ENCODE results near the gene MRO. TPM values are rescaled to one million over a fixed set of nuclear protein-coding genes. Genes with fewer than 3 reads are reported as not detected.

MRO gene
- total and polyA plus RNA-seq, 8 donors, result 0.13 to 2.0 (median 1.3) TPM; not detected in 3

- H3K4me1 ChIP-seq, result peaks cover 0 to 7% (median 3%) of the 10 kb centered on the region in 4 donors
- 22 to 34% (median 27%) methylated on average over 15 of the region's 15 CpGs for WGBS, 5 donors
- intact Hi-C loops (cut with DNase I; ENCODE audit: low total_unique reads), result no loop called here
- H3K27ac ChIP-seq, result no peak overlapping the region
- H3K27me3 ChIP-seq, result no peaks in the 10 kb centered on the region
- no peaks in the 10 kb centered on the region for H3K9me3 ChIP-seq
- DNase-seq, result peak in 1 of 2 donors; percentile 77
- no peaks in the 10 kb centered on the region for H3K36me3 ChIP-seq
- H3K4me3 ChIP-seq, result no peak overlapping the region
- TF ChIP-seq, protein P1, sequence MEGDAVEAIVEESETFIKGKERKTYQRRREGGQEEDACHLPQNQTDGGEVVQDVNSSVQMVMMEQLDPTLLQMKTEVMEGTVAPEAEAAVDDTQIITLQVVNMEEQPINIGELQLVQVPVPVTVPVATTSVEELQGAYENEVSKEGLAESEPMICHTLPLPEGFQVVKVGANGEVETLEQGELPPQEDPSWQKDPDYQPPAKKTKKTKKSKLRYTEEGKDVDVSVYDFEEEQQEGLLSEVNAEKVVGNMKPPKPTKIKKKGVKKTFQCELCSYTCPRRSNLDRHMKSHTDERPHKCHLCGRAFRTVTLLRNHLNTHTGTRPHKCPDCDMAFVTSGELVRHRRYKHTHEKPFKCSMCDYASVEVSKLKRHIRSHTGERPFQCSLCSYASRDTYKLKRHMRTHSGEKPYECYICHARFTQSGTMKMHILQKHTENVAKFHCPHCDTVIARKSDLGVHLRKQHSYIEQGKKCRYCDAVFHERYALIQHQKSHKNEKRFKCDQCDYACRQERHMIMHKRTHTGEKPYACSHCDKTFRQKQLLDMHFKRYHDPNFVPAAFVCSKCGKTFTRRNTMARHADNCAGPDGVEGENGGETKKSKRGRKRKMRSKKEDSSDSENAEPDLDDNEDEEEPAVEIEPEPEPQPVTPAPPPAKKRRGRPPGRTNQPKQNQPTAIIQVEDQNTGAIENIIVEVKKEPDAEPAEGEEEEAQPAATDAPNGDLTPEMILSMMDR (IDR thresholded peaks at IDR 0.05), result no peak
- TF ChIP-seq POLR2A (IDR thresholded peaks at IDR 0.05) (no peak), EP300 (IDR thresholded peaks at IDR 0.05) (no peak), POLR2AphosphoS5 (IDR thresholded peaks at IDR 0.05) (no peak)
Observed at GRCh38 chr18:50806208-50806616, 13.6 kb downstream of the MRO start.

- DNase-seq, result no peak
- H3K9me3 ChIP-seq, result no peaks in the 10 kb centered on the region
- TF ChIP-seq POLR2A (IDR thresholded peaks at IDR 0.05) (no peak), EP300 (IDR thresholded peaks at IDR 0.05) (no peak), POLR2AphosphoS5 (IDR thresholded peaks at IDR 0.05) (no peak)
- TF ChIP-seq, protein P1 (IDR thresholded peaks at IDR 0.05), result no peak
- H3K27me3 ChIP-seq, result no peaks in the 10 kb centered on the region
- no peak overlapping the region for H3K27ac ChIP-seq
- WGBS, 5 donors, result 79 to 95% (median 87%) methylated on average over 5 of the region's 5 CpGs
- H3K4me3 ChIP-seq, result no peak overlapping the region
- intact Hi-C loops (cut with DNase I; ENCODE audit: low total_unique reads), result no loop called here
- H3K4me1 ChIP-seq, result peaks cover 0 to 7% (median 3%) of the 10 kb centered on the region in 4 donors
- no peaks in the 10 kb centered on the region for H3K36me3 ChIP-seq
Observed at GRCh38 chr18:50805732-50806131, 14.1 kb downstream of the MRO start.

- intact Hi-C loops (cut with DNase I; ENCODE audit: low total_unique reads), result no loop called here
- no peak for DNase-seq
- TF ChIP-seq, protein P1 (IDR thresholded peaks at IDR 0.05), result no peak
- TF ChIP-seq POLR2A (IDR thresholded peaks at IDR 0.05), result no peak
- no peak for TF ChIP-seq EP300 (IDR thresholded peaks at IDR 0.05)
- no peak for TF ChIP-seq POLR2AphosphoS5 (IDR thresholded peaks at IDR 0.05)
- Histone ChIP-seq H3K36me3 (no peaks in the 10 kb centered on the region), H3K27me3 (no peaks in the 10 kb centered on the region), H3K27ac (no peak overlapping the region), H3K9me3 (no peaks in the 10 kb centered on the region), H3K4me3 (no peak overlapping the region), H3K4me1 (peaks cover 0 to 7% (median 3%) of the 10 kb centered on the region in 4 donors)
- WGBS, 5 donors, result 50 to 68% (median 64%) methylated on average over 11 of the region's 11 CpGs
Observed at GRCh38 chr18:50803592-50803991, 16.2 kb downstream of the MRO start.

DNA sequence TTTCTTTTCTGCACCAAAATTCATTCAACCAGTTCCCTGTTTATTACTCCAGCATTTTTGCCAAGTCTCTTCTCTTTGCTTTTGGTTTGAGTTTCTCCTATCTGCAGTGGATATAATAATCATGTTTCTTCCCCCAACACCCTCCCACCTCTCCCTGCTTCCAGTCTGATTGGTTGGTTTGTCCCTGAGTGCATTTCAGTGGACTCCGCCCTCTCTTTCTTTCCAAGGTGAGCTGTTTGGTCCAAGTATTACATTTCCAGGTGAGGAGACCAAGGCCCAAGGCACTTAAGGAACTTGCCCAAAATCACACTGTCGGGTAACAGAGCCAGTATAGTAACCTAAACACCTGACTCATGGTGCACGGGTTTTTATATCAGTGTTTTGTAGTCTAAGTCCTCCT, 17.7 kb downstream of the MRO start:
- DNase-seq, result no peak
- WGBS, 5 donors, result 45 to 84% (median 59%) methylated on average over 3 of the region's 3 CpGs
- intact Hi-C loops (cut with DNase I; ENCODE audit: low total_unique reads), result no loop called here
- H3K4me1 ChIP-seq, result peaks cover 0 to 11% (median 4%) of the 10 kb centered on the region in 4 donors
- H3K27me3 ChIP-seq, result no peaks in the 10 kb centered on the region
- TF ChIP-seq POLR2AphosphoS5 (IDR thresholded peaks at IDR 0.05), result no peak
- TF ChIP-seq, protein P1 (IDR thresholded peaks at IDR 0.05), result no peak
- TF ChIP-seq POLR2A (IDR thresholded peaks at IDR 0.05), result no peak
- no peak for TF ChIP-seq EP300 (IDR thresholded peaks at IDR 0.05)
- H3K9me3 ChIP-seq, result no peaks in the 10 kb centered on the region
- H3K4me3 ChIP-seq, result no peak overlapping the region
- no peaks in the 10 kb centered on the region for H3K36me3 ChIP-seq
- no peak overlapping the region for H3K27ac ChIP-seq
